ENCODE data around the gene POU3F3.
A peak's percentile ranks its signal among the peaks of the same experiment; 100 is the strongest.

POU3F3 gene

GRCh38 chr2:104878863-104879512 is 25.1 kb downstream of the POU3F3 start:
- DNase-seq, result no peak

DNA sequence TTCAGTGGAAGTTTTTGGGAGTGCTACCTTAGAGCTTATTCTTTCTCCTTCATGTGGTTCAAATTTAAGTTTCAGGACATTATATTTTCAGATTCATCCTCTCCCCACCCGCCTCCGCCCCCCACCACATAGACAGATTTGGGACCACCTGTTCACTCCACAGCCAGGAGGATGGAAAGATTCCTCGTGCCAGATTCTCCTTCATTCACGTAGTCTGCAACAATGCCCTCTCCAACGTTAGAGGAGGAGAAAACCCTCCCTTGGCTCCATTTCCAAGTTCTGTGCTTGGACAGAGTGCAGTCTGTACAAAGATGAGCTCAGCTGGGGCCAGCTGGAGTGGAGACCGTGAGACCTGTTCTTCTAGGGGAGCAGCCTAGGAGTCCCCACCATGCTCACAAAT is 26.2 kb downstream of the POU3F3 start:
- no peak for DNase-seq

- DNase-seq, result no peak
Measured at GRCh38 chr2:104883357-104883756, 29.4 kb downstream of the POU3F3 start.

GRCh38 chr2:104885119-104885782 is 31.3 kb downstream of the POU3F3 start:
- DNase-seq, result no peak

DNA sequence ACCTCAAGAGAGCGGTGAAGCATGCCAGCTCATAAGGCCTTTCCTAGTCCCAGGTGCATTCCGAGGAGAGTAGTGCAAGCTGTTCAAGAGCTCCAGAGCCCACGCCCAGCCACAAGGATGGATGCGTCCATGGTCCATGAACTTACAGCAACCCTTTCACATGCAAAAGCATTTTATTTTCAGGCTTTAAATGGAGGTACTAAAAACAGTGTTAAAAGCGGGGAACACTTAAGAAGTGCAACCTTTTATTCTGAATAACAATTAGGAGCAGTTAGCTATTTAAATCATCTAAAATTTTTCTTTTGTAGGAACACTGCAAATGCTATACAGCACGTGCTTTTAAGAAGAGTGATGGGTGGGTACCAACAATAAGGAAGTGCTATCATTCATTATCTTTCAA is 33.8 kb downstream of the POU3F3 start:
- DNase-seq, result no peak

- no peak for DNase-seq
Measured at GRCh38 chr2:104888489-104889258, 34.8 kb downstream of the POU3F3 start.

GRCh38 chr2:104889291-104889959 is 35.5 kb downstream of the POU3F3 start:
- no peak for DNase-seq

DNA sequence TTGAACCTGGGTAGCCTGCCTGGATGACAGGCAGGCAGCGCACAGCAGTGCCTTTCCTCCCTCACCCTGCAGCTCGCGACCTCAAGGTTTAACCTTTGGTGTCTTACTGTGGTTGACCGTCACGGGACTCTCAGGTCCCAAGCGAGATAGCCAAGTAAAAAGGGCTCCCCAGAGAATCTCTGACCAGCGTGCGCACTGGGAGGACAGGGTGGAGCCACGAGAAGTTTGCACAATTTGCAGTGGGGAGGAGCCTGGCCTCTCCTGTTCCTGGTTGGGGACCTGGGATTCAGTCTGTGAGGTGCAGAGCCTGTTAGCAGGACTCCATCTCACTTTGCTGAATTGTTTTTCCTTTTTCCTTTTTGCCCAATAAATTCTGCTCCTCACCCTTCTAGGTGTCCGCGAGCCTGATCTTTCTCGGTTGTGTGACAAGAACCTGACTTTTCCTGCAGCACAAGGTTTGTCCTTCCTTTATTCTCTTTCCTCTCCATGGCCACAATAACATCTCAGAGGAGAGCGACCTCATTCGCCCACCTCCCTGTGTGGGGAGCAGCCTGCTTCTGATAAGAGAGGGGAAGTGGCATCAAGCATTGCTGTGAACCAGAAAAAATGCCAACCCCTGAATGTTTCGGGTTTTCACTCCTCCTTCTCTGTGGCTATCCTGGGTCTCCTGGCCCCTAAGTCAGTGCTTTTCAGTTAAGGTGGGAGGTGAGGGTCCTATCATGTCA is 36.2 kb downstream of the POU3F3 start:
- no peak for DNase-seq

DNA sequence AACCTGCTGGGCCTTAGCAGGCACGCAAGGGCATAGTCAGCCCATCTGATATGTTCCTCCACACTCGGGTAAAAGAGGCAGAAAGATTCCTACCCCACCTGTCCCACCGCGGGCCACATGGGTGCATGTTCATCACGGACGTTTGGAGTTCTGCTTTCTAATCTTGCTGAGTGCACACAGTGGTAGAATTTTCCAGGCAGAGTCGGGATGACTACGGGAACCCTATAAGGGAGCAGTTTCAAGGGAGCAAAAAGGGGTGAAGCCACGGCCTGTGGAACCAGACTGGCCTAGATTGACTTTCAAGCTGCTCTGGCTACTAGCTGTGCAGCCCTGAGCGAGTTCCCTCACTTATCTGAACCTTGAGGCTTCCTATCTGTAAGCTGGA is 36.8 kb downstream of the POU3F3 start:
- no peak for DNase-seq

GRCh38 chr2:104891145-104891544 is 37.2 kb downstream of the POU3F3 start:
- DNase-seq, result no peak

DNA sequence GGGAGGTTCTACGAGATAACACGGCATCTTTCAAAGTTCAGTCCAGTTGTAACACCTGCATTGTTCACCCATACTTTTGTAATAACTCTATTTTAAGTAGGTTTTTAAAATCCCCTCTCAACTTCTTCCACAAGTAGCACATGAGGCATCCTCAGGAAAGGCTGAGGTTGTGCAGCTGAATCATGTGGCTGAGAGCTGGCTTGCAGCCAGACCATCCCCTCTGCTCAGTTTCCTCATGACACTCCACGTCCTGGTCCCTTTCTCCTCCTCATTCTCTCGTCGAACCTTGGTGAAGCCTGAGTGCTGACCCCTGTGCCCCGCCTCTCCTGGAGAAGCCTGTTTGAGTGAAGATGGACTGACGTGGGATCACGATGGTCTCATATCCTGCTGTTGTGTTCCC is 42.5 kb downstream of the POU3F3 start:
- no peak for DNase-seq

- no peak for DNase-seq
Measured at GRCh38 chr2:104897515-104898184, 43.7 kb downstream of the POU3F3 start.

DNA sequence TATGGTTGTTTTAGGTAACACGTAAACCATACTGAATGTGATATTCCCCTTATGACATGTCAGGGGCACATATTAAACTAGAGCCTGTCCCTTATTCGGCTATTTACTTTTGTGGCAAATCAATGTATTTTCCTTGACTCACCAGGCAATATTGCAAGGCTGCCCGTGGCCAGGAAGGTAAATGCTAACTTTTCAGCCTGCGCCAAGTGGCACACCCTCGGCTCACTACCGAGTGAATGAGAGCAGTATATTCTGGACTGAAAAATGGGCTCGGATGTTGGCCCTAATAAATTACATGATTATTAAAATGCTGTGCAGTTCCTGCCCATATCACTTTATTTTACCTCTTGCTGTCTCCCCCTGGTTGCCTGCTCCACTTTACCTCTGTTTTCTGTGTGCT is 46.7 kb downstream of the POU3F3 start:
- no peak for DNase-seq

DNA sequence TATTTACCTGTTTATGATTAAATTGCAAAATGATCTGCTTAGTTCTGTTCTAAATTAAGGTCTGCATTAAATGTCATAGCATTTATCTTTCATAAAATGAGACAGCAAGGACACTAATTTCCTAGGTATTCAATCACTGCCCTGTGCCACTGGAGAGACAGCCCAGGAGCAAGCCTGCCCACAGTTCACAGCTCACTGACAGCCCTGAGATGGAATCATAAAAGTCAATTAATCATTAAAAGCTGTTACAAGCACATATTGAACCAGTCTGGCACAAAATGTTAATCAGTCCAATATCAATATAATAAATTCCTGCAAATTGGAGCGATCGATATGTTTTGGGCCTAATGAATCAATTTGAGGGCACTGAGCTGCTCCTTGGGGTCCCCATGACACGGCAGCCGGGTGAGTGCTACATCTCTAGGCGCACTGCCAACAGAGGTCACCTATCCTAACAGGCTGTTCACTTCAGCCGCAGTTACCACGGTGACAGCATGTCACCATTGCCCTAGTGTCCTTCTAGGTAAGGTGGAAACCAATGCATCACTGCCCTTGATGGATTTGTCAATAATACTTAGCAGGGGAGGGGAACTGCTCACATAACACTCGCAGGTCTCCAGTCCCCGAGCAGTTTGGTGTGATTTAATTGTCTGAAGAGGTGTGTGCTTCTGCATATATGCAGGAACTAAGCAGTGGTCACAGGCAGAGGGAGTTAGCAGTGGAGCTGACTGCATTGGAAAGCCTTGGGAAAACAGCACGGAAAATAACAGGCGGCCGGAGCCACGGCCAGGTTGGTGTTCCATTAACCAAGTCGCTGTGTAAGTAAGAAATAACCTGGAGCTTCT is 47.3 kb downstream of the POU3F3 start:
- DNase-seq, result peak; percentile 74

GRCh38 chr2:104902317-104902716 is 48.4 kb downstream of the POU3F3 start:
- DNase-seq, result no peak
